ENCODE results near the gene PEAK1.

Gene PEAK1

DNA sequence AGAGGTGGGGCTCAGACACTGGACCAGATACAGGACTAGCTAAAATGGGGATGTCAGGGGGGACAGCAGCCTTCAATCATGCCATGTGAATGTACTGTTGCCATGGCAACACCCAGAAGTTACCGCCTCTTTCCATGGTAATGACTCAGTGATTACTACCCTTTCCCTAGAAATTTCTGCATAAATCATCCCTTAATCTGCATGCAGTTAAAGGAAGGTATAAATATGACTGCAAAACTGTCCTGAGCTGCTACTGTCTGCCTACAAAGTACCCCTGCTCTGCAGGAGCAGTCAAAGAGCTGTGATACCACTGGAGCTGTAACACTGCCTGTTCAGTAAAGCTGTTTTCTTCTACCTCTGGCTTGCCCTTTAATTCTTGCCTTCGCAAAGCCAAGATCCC is 168.2 kb downstream of the PEAK1 start:
- no peak for DNase-seq
- no peaks in the 10 kb centered on the region for H3K9me3 Mint-ChIP-seq
- CTCF ChIA-PET: no interaction called here
- H3K36me3 Mint-ChIP-seq: peaks cover 6% of the 10 kb centered on the region
- no peak overlapping the region for H3K4me3 Mint-ChIP-seq
- H3K27me3 Mint-ChIP-seq: no peaks in the 10 kb centered on the region
- H3K4me1 Mint-ChIP-seq: no peaks in the 10 kb centered on the region
- no peak overlapping the region for H3K27ac Mint-ChIP-seq

DNA sequence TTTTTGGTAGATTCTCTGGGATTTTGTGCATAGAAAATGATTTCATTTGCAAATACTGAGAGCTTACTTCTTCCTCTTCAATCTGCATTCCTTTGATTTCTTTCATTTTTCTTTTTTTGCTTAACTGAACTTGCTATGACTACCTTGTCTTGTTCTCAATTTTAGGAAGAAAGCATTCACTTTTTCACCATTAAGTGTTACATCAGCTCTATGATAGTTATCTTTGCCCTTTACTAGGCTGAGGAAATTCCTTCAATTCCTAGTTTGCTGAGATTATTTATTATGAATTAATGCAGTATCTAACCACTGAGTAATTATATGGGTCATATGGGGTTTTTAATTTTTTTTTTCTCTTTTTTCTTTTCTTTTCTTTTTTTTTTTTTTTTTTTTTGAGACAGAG is 172.8 kb downstream of the PEAK1 start:
- Mint-ChIP-seq H3K9me3 (no peaks in the 10 kb centered on the region), H3K4me3 (no peak overlapping the region), H3K27me3 (no peaks in the 10 kb centered on the region), H3K27ac (no peak overlapping the region), H3K4me1 (peaks cover 3% of the 10 kb centered on the region), H3K36me3 (peaks cover 6% of the 10 kb centered on the region)
- no peak for DNase-seq
- CTCF ChIA-PET: no interaction called here

DNA sequence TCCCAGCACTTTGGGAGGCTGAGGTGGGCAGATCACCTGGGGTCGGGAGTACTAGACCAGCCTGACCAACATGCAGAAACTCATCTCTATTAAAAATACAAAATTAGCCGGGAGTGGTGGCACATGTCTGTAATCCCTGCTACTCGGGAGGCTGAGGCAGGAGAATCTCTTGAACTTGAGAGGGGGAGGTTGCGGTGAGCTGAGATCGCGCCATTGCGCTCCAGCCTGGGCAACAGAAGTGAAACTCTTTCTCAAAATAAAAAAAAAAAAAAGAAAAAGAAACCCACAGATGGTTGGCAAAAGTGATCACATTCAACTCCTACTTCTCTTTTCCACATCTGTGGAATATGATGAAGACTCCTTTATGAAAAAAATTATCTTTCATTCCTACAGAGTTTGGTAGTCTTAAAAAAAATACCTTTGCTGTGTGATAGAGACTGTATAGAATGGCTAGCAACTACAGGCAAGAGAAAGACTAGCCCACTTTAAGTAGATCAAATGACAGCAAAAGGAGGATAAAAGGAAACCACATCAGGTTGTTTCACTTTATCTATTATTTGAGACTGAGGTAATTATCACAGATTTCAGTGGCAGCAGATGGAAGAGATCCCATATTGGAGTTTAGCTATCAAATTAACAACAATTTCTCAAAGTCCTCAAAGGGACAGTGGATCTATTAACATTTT is 176.0 kb downstream of the PEAK1 start:
- CTCF ChIA-PET: no interaction called here
- Mint-ChIP-seq H3K27ac (no peak overlapping the region), H3K4me3 (no peak overlapping the region)

DNA sequence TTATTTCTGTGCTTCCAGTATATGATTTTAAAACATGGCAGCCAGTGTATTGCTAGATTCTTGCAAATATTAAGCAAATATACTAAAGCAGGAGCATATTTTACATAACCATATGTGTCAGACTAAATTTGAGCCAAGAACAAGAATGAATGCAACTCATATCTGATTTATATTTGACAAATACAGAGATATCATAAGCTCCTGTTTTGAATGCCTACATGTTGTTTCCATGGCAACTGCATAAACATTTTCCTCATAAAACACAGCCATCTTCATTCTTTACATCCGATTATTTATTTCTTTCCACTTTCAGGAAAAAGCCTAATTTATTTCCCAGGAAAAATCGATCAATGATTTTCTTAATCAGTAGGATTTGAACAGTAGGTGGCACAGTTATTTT is 176.8 kb downstream of the PEAK1 start:
- Mint-ChIP-seq H3K9me3 (no peaks in the 10 kb centered on the region), H3K4me3 (no peak overlapping the region), H3K4me1 (peaks cover 3% of the 10 kb centered on the region), H3K27me3 (no peaks in the 10 kb centered on the region), H3K36me3 (no peaks in the 10 kb centered on the region), H3K27ac (no peak overlapping the region)
- CTCF ChIA-PET: no interaction called here
- no peak for DNase-seq

More for the DNA sequence above, 176.0 kb downstream of the PEAK1 start:
- Mint-ChIP-seq H3K9me3 (no peaks in the 10 kb centered on the region), H3K36me3 (no peaks in the 10 kb centered on the region), H3K27me3 (no peaks in the 10 kb centered on the region), H3K4me1 (peaks cover 3% of the 10 kb centered on the region)
- no peak for DNase-seq

DNA sequence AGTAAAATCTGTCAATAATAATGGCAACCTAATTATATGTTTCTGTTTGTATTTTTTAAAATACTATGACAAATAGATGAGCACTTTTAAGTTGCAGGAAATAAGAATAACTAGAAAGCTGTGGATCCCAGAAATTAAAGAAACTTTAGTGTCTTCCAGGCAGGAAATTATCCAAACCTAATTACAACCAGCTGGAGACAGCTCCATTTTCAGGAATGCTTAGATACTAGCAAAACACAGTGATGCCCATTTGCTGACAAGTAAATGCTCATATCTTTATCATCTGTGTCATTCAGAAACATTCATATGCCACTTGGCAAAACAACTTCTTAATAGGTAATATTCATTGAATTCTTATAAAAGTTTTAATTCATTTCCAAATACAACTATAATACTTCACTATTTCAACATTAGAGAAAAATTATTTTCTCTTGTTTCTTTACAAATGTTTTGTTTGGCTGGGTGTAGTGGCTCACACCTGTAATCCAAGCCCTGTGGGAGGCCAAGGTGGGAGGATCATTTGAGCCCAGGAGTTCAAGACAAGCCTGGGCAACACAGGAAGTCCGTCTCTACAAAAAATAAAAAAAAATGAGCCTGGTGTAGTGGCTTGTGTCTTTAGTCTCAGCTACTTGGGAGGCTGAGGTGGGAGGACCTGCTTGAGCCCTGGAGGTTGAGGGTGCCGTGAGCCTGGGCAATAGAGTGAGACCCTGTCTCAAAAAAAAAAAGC is 179.9 kb downstream of the PEAK1 start:
- Mint-ChIP-seq H3K36me3 (peaks cover 7% of the 10 kb centered on the region), H3K27ac (no peak overlapping the region), H3K9me3 (peaks cover 6% of the 10 kb centered on the region), H3K4me1 (peaks cover 3% of the 10 kb centered on the region), H3K27me3 (no peaks in the 10 kb centered on the region), H3K4me3 (no peak overlapping the region)
- DNase-seq: no peak
- CTCF ChIA-PET: no interaction called here

DNA sequence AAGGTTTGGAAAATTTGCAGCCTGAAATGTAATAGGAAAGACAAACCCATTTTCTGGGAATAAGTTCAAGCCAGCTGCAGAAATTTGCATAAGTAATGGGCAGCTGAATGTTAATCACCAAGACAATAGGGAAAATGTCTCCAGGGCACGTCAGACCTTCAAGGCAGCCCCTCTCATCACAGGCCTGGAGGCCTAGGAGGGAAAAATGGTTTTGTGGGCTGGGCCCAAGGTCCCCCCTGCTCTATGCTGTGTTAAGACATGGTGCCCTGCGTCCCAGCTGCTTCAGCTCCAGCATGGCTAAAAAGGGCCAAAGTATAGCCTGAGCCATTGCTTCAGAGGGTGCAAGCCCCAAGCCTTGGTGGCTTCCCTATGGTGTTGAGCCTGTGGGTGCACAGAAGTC is 184.3 kb downstream of the PEAK1 start:
- CTCF ChIA-PET: no interaction called here
- H3K27ac Mint-ChIP-seq: no peak overlapping the region
- no peak for DNase-seq
- H3K4me1 Mint-ChIP-seq: peaks cover 4% of the 10 kb centered on the region
- H3K36me3 Mint-ChIP-seq: peaks cover 7% of the 10 kb centered on the region
- no peaks in the 10 kb centered on the region for H3K27me3 Mint-ChIP-seq
- H3K4me3 Mint-ChIP-seq: no peak overlapping the region
- peaks cover 7% of the 10 kb centered on the region for H3K9me3 Mint-ChIP-seq

DNA sequence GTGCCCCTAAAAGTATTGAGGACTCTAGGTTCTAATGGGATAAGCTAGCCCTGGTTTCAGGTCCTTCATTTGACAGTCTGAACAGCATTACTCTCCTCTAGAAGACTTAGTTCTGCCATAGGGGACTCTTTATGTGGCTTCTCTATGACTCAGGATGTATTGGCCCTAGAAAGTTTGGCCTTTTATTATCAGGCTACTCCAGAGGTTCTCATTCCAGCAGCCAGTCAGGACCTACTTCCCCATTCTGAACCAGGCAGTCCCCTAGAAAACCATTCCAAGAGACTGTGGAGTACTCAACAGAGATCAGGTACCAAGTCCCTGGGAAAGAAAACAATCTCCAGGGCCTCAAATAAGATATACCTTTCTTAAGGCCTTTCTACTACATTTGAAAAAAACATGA is 191.1 kb downstream of the PEAK1 start:
- H3K4me3 Mint-ChIP-seq: no peak overlapping the region
- H3K4me1 Mint-ChIP-seq: peaks cover 15% of the 10 kb centered on the region
- H3K27me3 Mint-ChIP-seq: no peaks in the 10 kb centered on the region
- CTCF ChIA-PET: no interaction called here
- no peak overlapping the region for H3K27ac Mint-ChIP-seq
- no peaks in the 10 kb centered on the region for H3K9me3 Mint-ChIP-seq
- no peaks in the 10 kb centered on the region for H3K36me3 Mint-ChIP-seq
- DNase-seq: no peak

DNA sequence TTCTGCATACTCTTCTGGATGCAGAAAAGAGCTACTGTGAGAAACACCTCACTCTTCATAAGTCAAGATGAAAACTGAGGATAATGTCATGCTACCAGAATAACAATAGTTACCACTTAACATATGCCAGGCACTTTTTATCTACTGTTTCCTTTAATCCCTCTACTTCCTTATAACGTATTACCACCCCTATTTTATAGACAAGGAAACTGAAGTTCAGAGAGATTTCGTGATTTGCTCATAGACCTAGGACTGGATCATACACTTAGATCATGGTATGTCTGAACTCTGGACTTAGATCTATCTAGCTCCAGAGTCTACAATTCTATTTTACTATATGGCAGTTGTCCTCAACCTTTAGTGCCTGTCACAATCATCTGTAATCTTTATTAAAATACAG is 193.3 kb downstream of the PEAK1 start:
- Mint-ChIP-seq H3K36me3 (no peaks in the 10 kb centered on the region), H3K27me3 (no peaks in the 10 kb centered on the region), H3K27ac (no peak overlapping the region), H3K9me3 (no peaks in the 10 kb centered on the region), H3K4me3 (no peak overlapping the region), H3K4me1 (peaks cover 15% of the 10 kb centered on the region)
- CTCF ChIA-PET: no interaction called here
- no peak for DNase-seq

DNA sequence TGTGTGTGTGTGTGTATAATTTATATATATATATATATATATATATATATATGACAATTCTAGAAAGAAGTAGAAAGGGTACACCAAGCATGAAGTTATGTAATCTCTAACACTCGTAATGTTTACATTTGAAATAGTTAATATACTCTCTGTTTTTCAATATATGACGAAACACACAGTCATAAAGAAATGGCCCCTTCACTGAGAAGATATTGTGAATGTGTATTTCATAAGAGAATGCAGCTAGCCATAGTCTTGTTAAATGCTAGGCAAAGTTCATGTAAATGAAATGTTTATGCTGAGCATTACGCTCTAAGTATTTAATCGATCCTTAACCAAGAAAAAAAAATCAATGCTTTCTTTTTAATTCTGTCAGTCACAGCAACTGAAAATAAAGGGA is 194.3 kb downstream of the PEAK1 start:
- Mint-ChIP-seq H3K4me1 (peaks cover 12% of the 10 kb centered on the region), H3K36me3 (no peaks in the 10 kb centered on the region), H3K4me3 (no peak overlapping the region), H3K27me3 (no peaks in the 10 kb centered on the region), H3K9me3 (no peaks in the 10 kb centered on the region), H3K27ac (no peak overlapping the region)
- CTCF ChIA-PET: interaction anchor here (1.7 kb wide), 1 partner anchor 107 kb away, joined by 4 read pairs; no protein-coding TSS in a partner anchor
- DNase-seq: no peak

DNA sequence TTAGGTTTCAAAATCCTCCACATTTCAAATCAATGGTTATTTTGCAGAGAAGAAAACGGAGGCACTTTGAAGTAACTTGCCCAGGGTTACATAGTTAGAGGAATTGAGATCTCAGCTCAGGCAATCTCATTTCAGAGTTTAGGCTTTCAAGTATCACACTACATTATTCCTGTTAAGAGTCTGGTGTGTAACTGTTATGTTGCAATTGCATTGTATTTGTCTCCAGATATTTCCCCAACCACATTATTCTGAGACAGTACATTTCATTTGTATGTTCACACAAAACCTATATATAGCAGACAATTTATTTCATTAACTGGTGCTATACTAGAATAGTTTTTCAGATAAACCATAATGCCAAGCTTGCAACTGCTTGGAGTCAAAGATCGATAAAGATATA is 194.8 kb downstream of the PEAK1 start:
- Mint-ChIP-seq H3K4me3 (no peak overlapping the region), H3K27ac (no peak overlapping the region), H3K36me3 (no peaks in the 10 kb centered on the region), H3K27me3 (no peaks in the 10 kb centered on the region), H3K9me3 (no peaks in the 10 kb centered on the region), H3K4me1 (peaks cover 11% of the 10 kb centered on the region)
- CTCF ChIA-PET: interaction anchor here (1.7 kb wide), 1 partner anchor 106 kb away, joined by 4 read pairs; no protein-coding TSS in a partner anchor
- no peak for DNase-seq

DNA sequence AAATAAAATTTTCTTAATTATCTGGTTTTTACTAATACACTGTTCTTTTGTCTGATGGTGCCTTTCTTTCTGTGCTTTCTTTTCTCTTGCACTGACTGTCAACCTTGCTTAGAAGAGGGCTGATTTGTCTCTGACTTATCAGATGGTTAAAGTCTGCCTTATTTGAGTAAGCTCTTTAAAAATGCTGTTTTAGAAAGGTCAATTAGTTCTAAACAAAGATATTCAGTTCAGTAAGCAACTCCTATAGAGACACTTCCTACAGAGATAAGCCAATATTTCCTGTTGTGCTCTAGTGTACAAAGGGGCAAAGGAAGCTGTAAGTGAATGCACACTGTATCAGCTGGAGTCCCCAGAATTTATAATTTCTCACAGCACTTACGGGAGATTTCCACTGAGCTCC is 195.6 kb downstream of the PEAK1 start:
- CTCF ChIA-PET: interaction anchor here (1.7 kb wide), 1 partner anchor 106 kb away, joined by 4 read pairs; no protein-coding TSS in a partner anchor
- Mint-ChIP-seq H3K4me1 (peaks cover 11% of the 10 kb centered on the region), H3K27ac (no peak overlapping the region), H3K27me3 (no peaks in the 10 kb centered on the region), H3K9me3 (no peaks in the 10 kb centered on the region), H3K36me3 (no peaks in the 10 kb centered on the region), H3K4me3 (no peak overlapping the region)
- DNase-seq: no peak

DNA sequence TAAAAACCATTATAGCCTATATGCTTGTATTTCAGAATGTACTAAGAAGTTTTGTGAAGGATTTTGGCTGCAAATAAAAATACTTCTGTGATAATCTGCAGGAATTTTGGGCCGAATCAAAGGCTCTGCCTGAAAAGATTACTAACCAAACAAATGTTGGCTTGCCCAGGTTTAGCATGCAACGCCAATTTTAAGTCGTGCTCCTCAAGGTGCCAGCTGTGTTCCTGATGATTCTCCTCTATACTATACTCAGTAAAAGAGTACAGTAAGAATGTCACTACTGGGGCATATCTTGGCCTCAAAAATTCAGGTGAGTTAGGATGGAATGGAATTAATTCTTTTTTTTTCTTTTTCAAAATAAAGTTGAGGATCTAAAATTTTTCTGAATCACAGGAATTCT is 198.2 kb downstream of the PEAK1 start:
- CTCF ChIA-PET: no interaction called here
- Mint-ChIP-seq H3K27ac (no peak overlapping the region), H3K27me3 (no peaks in the 10 kb centered on the region)

DNA sequence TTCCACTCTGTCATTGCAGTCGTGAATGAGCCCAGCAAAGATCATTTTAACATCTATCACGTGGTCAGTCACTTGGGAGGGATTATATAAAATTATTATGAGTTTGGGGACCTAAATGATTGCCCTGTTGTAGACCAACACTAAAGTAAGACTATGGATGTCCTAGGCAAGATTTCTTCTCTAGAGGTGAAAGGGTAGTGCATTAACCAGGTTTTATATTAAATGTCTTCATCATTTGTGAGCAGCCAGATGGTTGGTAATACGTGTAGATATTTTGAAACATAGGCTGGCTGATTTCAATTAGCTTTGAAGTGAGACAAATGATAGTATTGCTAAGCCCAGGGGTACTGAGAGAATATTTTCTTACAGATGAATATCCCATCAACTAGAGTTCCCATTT is 198.7 kb downstream of the PEAK1 start:
- CTCF ChIA-PET: no interaction called here
- Mint-ChIP-seq H3K9me3 (no peaks in the 10 kb centered on the region), H3K4me3 (no peak overlapping the region), H3K27me3 (no peaks in the 10 kb centered on the region), H3K36me3 (peaks cover 3% of the 10 kb centered on the region), H3K4me1 (peaks cover 11% of the 10 kb centered on the region), H3K27ac (no peak overlapping the region)
- DNase-seq: no peak

More for the DNA sequence above, 198.2 kb downstream of the PEAK1 start:
- Mint-ChIP-seq H3K9me3 (no peaks in the 10 kb centered on the region), H3K4me1 (peaks cover 11% of the 10 kb centered on the region), H3K4me3 (no peak overlapping the region), H3K36me3 (peaks cover under 1% of the 10 kb centered on the region)
- no peak for DNase-seq

DNA sequence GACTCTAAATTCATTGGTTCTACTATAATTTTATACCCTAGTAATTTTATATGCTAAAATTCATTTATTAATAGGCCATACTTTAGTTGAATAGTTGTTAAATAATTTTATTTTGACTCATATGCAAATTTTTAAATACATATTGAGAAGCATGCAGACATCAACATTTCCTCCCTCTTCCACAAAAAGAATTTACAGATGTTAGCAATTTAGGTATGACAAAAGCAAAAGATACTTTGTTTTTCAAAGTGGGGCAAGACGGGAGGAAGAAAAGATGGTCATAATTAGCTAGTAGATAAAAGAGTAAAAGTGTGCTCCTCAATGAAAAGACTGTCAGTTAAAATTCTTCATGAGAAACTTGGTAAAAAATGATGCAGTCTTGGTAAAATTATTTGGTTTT is 200.1 kb downstream of the PEAK1 start:
- H3K27me3 Mint-ChIP-seq: no peaks in the 10 kb centered on the region

DNA sequence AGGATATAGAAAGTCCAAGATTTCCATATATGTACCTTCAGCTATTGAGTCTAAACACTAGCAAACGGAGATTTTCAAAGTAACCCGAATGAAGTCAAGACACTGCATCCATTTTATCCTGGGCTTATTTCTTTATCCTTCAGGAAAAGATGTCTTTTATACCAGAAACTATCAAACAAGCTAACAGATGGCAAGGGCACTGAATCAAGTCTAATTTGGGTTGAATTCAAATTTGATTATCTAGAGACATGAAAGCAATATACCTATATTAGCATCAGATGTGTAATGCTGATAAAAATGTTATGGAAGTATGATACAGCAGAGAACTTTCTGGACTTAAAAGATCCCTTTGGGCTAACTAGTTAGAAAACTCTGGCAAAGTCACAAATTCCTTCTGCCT is 210.7 kb downstream of the PEAK1 start:
- H3K4me3 Mint-ChIP-seq: no peak overlapping the region
- no peak for DNase-seq
- H3K9me3 Mint-ChIP-seq: peaks cover 2% of the 10 kb centered on the region
- CTCF ChIA-PET: no interaction called here
- H3K27ac Mint-ChIP-seq: no peak overlapping the region
- H3K36me3 Mint-ChIP-seq: peaks cover 8% of the 10 kb centered on the region
- H3K4me1 Mint-ChIP-seq: no peaks in the 10 kb centered on the region
- H3K27me3 Mint-ChIP-seq: no peaks in the 10 kb centered on the region

More for the DNA sequence above, 200.1 kb downstream of the PEAK1 start:
- Mint-ChIP-seq H3K36me3 (peaks cover 3% of the 10 kb centered on the region), H3K4me3 (no peak overlapping the region), H3K9me3 (no peaks in the 10 kb centered on the region), H3K27ac (no peak overlapping the region), H3K4me1 (peaks cover 7% of the 10 kb centered on the region)
- DNase-seq: no peak
- CTCF ChIA-PET: no interaction called here

All from activated naive CD4-positive, alpha-beta T cell treated with anti-CD3 and anti-CD28 coated beads, Interleukin-2, amount 10 ng/mL, durations not matched to agents 7 days and 5 days (primary cell).